Panc1 (cell line): Measurements from ENCODE around the gene ZNF653. TPM values are rescaled to one million over a fixed set of nuclear protein-coding genes. Genes with fewer than 3 reads are reported as not detected.

Experiments used
- ATAC-seq: fragments of 200-7000 bp; cut with Tn5 transposase; 2 replicates; pipeline ENCODE4 v1.9.1; 2020; ENCODE audit warnings: mild to moderate bottlenecking, moderate library complexity
- BruUV-seq: library from RNA; stranded (reverse); fragments of 400-500 nt; replicated peaks from 2 replicates; lab custom pipeline; 2021; lab: Mats Ljungman, UMichigan
- CTCF ChIA-PET: fragments of 300-600 bp; sonication (Branson Sonifier 250); formaldehyde crosslinking; loops from one replicate; lab custom pipeline; 2022; ENCODE audit warnings: antibody characterized with exemption; lab: Charles Lee
- POLR2A ChIA-PET: fragments of 300-600 bp; sonication (Branson Sonifier 250); formaldehyde crosslinking; loops from one replicate; lab custom pipeline; 2022; ENCODE audit warnings: antibody characterized with exemption; lab: Charles Lee
- DNase-seq: peaks from one replicate; pipeline ENCODE4 v3.0.0-alpha.2; 2010; ENCODE audit warnings: low read depth, low spot score
- H3K27ac ChIP-seq: 2 replicates; pipeline ENCODE4 v1.5.1; 2011; ENCODE audit warnings: mild to moderate bottlenecking, low read length, inconsistent platforms
- H3K27me3 ChIP-seq: fragments of 200-500 bp; sonication (Bioruptor generic); 2 replicates; pipeline ENCODE4 v1.6.0; 2014; ENCODE audit warnings: low read length, inconsistent platforms; ENCODE audit not compliant: control insufficient read depth, insufficient read depth
- H3K36me3 ChIP-seq: fragments of 200-500 bp; sonication (Bioruptor generic); 2 replicates; pipeline ENCODE4 v1.5.1; 2014; ENCODE audit warnings: inconsistent platforms, mild to moderate bottlenecking, low read length, moderate library complexity; ENCODE audit not compliant: control insufficient read depth, insufficient read depth
- H3K4me1 ChIP-seq: 2 replicates; pipeline ENCODE4 v1.5.1; 2011; ENCODE audit warnings: inconsistent platforms, mild to moderate bottlenecking, low read length, moderate library complexity; ENCODE audit not compliant: control insufficient read depth, insufficient read depth
- H3K4me3 ChIP-seq, 2 experiments: 2 replicates each; pipeline ENCODE4 v1.5.1; 2011 to 2012; ENCODE audit warnings: low read depth in 2 of 2, low read length in 2 of 2, mild to moderate bottlenecking in 2 of 2, inconsistent platforms in 1 of 2, moderate library complexity in 1 of 2
- H3K9me3 ChIP-seq: fragments of 200-500 bp; sonication (Bioruptor generic); 2 replicates; pipeline ENCODE4 v1.5.1; 2014; ENCODE audit warnings: low read depth, mild to moderate bottlenecking, inconsistent platforms, low read length, moderate library complexity; ENCODE audit not compliant: control insufficient read depth, insufficient read depth
- CTCF ChIP-seq: fragments of 450-650 bp; IDR thresholded peaks from 2 replicates; pipeline ENCODE4 v1.5.1; 2017; ENCODE audit warnings: mild to moderate bottlenecking
- POLR2AphosphoS5 ChIP-seq: IDR thresholded peaks from 2 replicates; pipeline ENCODE4 v1.6.1; 2012; ENCODE audit warnings: mild to moderate bottlenecking, low read depth, low read length, moderate library complexity
- REST ChIP-seq, 2 experiments: IDR thresholded peaks; 2 replicates each; pipeline ENCODE4 v1.6.1; 2011 to 2012; ENCODE audit warnings: low read depth in 2 of 2, control low read depth in 1 of 2, low read length in 1 of 2, mild to moderate bottlenecking in 1 of 2, moderate library complexity in 1 of 2; ENCODE audit not compliant: insufficient read depth in 1 of 2
- SIN3A ChIP-seq: IDR thresholded peaks from 2 replicates; pipeline ENCODE4 v1.6.1; 2012; ENCODE audit warnings: low read depth, mild to moderate bottlenecking, low read length, moderate library complexity, borderline replicate concordance; ENCODE audit not compliant: insufficient read depth
- TCF7L2 ChIP-seq: IDR thresholded peaks from 2 replicates; pipeline ENCODE4 v1.6.1; 2011; ENCODE audit warnings: mild to moderate bottlenecking, low read depth, low read length, inconsistent platforms
- in situ Hi-C: cut with HindIII; loops from 2 replicates; pipeline ENCODE4 v1.10.0; 2016; ENCODE audit warnings: low sequenced_read_pairs, low pct_unique_long_range_greater_than_20kb
- intact Hi-C: fragments of 100-400 bp; cut with micrococcal nuclease; formaldehyde crosslinking; loops from one replicate; pipeline ENCODE4 v1.10.0; 2022; ENCODE audit not compliant: unreplicated experiment
- total RNA-seq: library from RNA; stranded (reverse); gene quantifications from one replicate; pipeline ENCODE4 v1.2.1, GENCODE V29; 2021; ENCODE audit not compliant: unreplicated experiment

The ZNF653 gene
- total RNA-seq, 1 experiment from 2014 or later, result 10.4 TPM

- DNase-seq, result no peak
- in situ Hi-C loops (no loop called here), intact Hi-C loops (no loop called here)
- no peaks in the 10 kb centered on the region for H3K9me3 ChIP-seq
- ChIA-PET CTCF (interaction anchor here (0.5 to 0.8 kb wide), 2 partner anchors 44 to 64 kb away, joined by 3 to 4 read pairs; partner anchors contain the start of gene CNN1), POLR2A (no interaction called here)
- H3K4me1 ChIP-seq, result no peaks in the 10 kb centered on the region
- TF ChIP-seq POLR2AphosphoS5, result no peak
- no peak for TF ChIP-seq SIN3A
- TF ChIP-seq REST (IDR thresholded peaks at IDR 0.05; ENCODE audit: insufficient read depth in 1 of 2, low read depth in 2 of 2, low read length in 1 of 2), result no peak
- no peak for TF ChIP-seq TCF7L2
- TF ChIP-seq CTCF, result no peak
- no peak overlapping the region for H3K4me3 ChIP-seq
- no peaks in the 10 kb centered on the region for H3K36me3 ChIP-seq
- H3K27me3 ChIP-seq, result no peaks in the 10 kb centered on the region
- BruUV-seq, result no TSS peak
- no peak for ATAC-seq
- no peak overlapping the region for H3K27ac ChIP-seq
Observed at GRCh38 chr19:11494634-11495285, 10.9 kb downstream of the ZNF653 start.

- ATAC-seq (no peak), DNase-seq (no peak)
- no TSS peak for BruUV-seq
- in situ Hi-C loops, result no loop called here
- no peaks in the 10 kb centered on the region for H3K27me3 ChIP-seq
- ChIA-PET POLR2A (no interaction called here), CTCF (no interaction called here)
- no peak overlapping the region for H3K4me3 ChIP-seq
- TF ChIP-seq POLR2AphosphoS5, result no peak
- TF ChIP-seq TCF7L2, result no peak
- no peak for TF ChIP-seq SIN3A
- TF ChIP-seq REST (IDR thresholded peaks at IDR 0.05; ENCODE audit: insufficient read depth in 1 of 2, low read depth in 2 of 2, low read length in 1 of 2), result no peak
- TF ChIP-seq CTCF, result no peak
- intact Hi-C loops, result no loop called here
- no peaks in the 10 kb centered on the region for H3K36me3 ChIP-seq
- no peaks in the 10 kb centered on the region for H3K9me3 ChIP-seq
- no peak overlapping the region for H3K27ac ChIP-seq
- no peaks in the 10 kb centered on the region for H3K4me1 ChIP-seq
Observed at GRCh38 chr19:11489378-11489777, 16.3 kb downstream of the ZNF653 start.
